Activated CD4-positive, alpha-beta memory T cell treated with anti-CD3 and anti-CD28 coated beads for 36 hours (primary cell): ENCODE results near the gene SLC44A1. TPM values are rescaled to one million over a fixed set of nuclear protein-coding genes. Genes with fewer than 3 reads are reported as not detected.

ENCODE experiments used
- CTCF ChIA-PET: fragments of 350-600 bp; sonication (Branson Sonifier 250); formaldehyde crosslinking; loops from one replicate; lab custom pipeline; 2021; ENCODE audit warnings: antibody characterized with exemption, inconsistent platforms; lab: Charles Lee
- POLR2A ChIA-PET: fragments of 350-600 bp; sonication (Branson Sonifier 250); formaldehyde crosslinking; loops from one replicate; lab custom pipeline; 2021; ENCODE audit warnings: antibody characterized with exemption; lab: Charles Lee
- DNase-seq: peaks from one replicate; pipeline ENCODE4 v3.0.0-alpha.2; 2020
- H3K27ac Mint-ChIP-seq: one replicate; pipeline ENCODE4 v1.8.0; 2021; ENCODE audit warnings: mixed read lengths
- H3K27me3 Mint-ChIP-seq: one replicate; pipeline ENCODE4 v1.8.0; 2021; ENCODE audit warnings: mixed read lengths
- H3K36me3 Mint-ChIP-seq: one replicate; pipeline ENCODE4 v1.8.0; 2021; ENCODE audit warnings: mixed read lengths
- H3K4me1 Mint-ChIP-seq: one replicate; pipeline ENCODE4 v1.8.0; 2021; ENCODE audit warnings: low read depth, mixed read lengths
- H3K4me3 Mint-ChIP-seq: one replicate; pipeline ENCODE4 v1.8.0; 2021; ENCODE audit warnings: mild to moderate bottlenecking, mixed read lengths
- H3K9me3 Mint-ChIP-seq: one replicate; pipeline ENCODE4 v1.8.0; 2021; ENCODE audit warnings: mixed read lengths
- intact Hi-C: fragments of 100-400 bp; cut with micrococcal nuclease; formaldehyde crosslinking; loops from one replicate; pipeline ENCODE4 v1.15.1; 2023
- total RNA-seq, 2 experiments: library from RNA; stranded (reverse); gene quantifications; one replicate each; pipeline ENCODE4 v1.2.3, GENCODE V29; 2021

SLC44A1 gene
- total RNA-seq, 2 experiments from 2014 or later = 11.8 to 12.2 TPM

- CTCF ChIA-PET = no interaction called here
- peaks cover 20% of the 10 kb centered on the region for H3K4me1 Mint-ChIP-seq
- H3K36me3 Mint-ChIP-seq = peaks cover 8% of the 10 kb centered on the region
- no peaks in the 10 kb centered on the region for H3K27me3 Mint-ChIP-seq
- intact Hi-C loops = no loop called here
- no peak overlapping the region for H3K4me3 Mint-ChIP-seq
- H3K27ac Mint-ChIP-seq = no peak overlapping the region
- no peaks in the 10 kb centered on the region for H3K9me3 Mint-ChIP-seq
- no peak for DNase-seq
- POLR2A ChIA-PET = no interaction called here
These were observed 50.7 kb downstream of the SLC44A1 start for GRCh38 chr9:105295201-105295550.

DNA sequence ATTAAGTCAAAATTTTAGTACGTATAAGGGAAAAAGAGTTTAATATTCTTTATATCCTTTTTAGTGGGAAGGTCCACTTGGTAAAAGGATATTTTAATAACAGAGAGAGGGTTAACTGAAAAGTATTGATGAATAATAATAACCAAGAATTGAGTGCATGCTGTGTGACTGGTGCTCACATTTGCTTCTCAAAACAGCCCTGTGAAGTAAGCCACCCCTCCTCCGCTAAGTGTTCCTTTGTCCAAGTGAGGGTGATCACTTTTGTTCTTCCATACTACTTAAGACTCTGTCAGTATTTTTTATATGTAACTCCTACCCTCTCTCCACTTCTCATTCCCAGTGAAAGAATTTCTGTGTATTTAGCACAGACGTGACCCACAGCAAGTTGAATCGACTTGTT lies 51.5 kb downstream of the SLC44A1 start:
- no peak for DNase-seq

GRCh38 chr9:105296445-105296844 lies 52.0 kb downstream of the SLC44A1 start:
- ChIA-PET POLR2A (no interaction called here), CTCF (no interaction called here)
- Mint-ChIP-seq H3K4me1 (peaks cover 20% of the 10 kb centered on the region), H3K4me3 (no peak overlapping the region), H3K27me3 (no peaks in the 10 kb centered on the region), H3K36me3 (peaks cover 12% of the 10 kb centered on the region), H3K9me3 (no peaks in the 10 kb centered on the region), H3K27ac (no peak overlapping the region)
- no peak for DNase-seq
- intact Hi-C loops = no loop called here

More for the DNA sequence above, 51.5 kb downstream of the SLC44A1 start:
- intact Hi-C loops = no loop called here
- Mint-ChIP-seq H3K27me3 (no peaks in the 10 kb centered on the region), H3K27ac (no peak overlapping the region), H3K4me1 (peaks cover 20% of the 10 kb centered on the region), H3K36me3 (peaks cover 12% of the 10 kb centered on the region), H3K4me3 (no peak overlapping the region), H3K9me3 (no peaks in the 10 kb centered on the region)
- ChIA-PET CTCF (no interaction called here), POLR2A (no interaction called here)

- Mint-ChIP-seq H3K4me3 (no peak overlapping the region), H3K27ac (no peak overlapping the region), H3K4me1 (peaks cover 20% of the 10 kb centered on the region), H3K9me3 (no peaks in the 10 kb centered on the region), H3K27me3 (no peaks in the 10 kb centered on the region), H3K36me3 (peaks cover 12% of the 10 kb centered on the region)
- DNase-seq = no peak
- ChIA-PET CTCF (no interaction called here), POLR2A (no interaction called here)
- intact Hi-C loops = no loop called here
These were observed 52.4 kb downstream of the SLC44A1 start for GRCh38 chr9:105296877-105297287.

- Mint-ChIP-seq H3K9me3 (no peaks in the 10 kb centered on the region), H3K4me3 (no peak overlapping the region), H3K27ac (no peak overlapping the region), H3K36me3 (peaks cover 12% of the 10 kb centered on the region), H3K4me1 (peaks cover 20% of the 10 kb centered on the region), H3K27me3 (no peaks in the 10 kb centered on the region)
- no peak for DNase-seq
- ChIA-PET CTCF (no interaction called here), POLR2A (no interaction called here)
- intact Hi-C loops = no loop called here
These were observed 53.1 kb downstream of the SLC44A1 start for GRCh38 chr9:105297442-105298075.

GRCh38 chr9:105299190-105299854 lies 54.9 kb downstream of the SLC44A1 start:
- Mint-ChIP-seq H3K27ac (no peak overlapping the region), H3K36me3 (peaks cover 16% of the 10 kb centered on the region), H3K4me1 (peaks cover 19% of the 10 kb centered on the region), H3K9me3 (no peaks in the 10 kb centered on the region), H3K4me3 (no peak overlapping the region), H3K27me3 (no peaks in the 10 kb centered on the region)
- intact Hi-C loops = no loop called here
- POLR2A ChIA-PET = no interaction called here
- CTCF ChIA-PET = no interaction called here
- DNase-seq = peak; percentile 33

- ChIA-PET POLR2A (no interaction called here), CTCF (no interaction called here)
- Mint-ChIP-seq H3K27ac (no peak overlapping the region), H3K4me3 (no peak overlapping the region), H3K4me1 (peaks cover 7% of the 10 kb centered on the region), H3K36me3 (peaks cover 16% of the 10 kb centered on the region), H3K9me3 (no peaks in the 10 kb centered on the region), H3K27me3 (no peaks in the 10 kb centered on the region)
- intact Hi-C loops = no loop called here
- DNase-seq = no peak
These were observed 58.3 kb downstream of the SLC44A1 start for GRCh38 chr9:105302728-105303127.

DNA sequence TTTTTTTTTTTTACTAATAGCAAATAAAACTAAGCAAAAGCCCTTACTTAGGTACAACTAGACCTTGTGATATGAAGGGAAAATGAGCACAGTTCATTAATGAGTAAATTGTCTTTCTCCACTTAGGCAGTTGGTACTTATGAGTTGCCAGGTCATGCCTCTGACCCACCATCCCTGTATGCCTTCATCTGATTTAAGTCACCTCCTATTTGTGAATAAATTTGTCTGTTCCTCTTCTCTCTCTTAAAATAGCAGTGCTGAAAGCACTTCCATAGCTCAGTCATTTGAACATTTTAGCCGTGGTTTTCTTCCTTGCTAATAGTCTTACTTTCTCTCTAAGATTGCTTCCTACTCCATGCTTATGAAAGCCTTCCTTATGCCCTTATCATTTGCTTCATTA lies 61.4 kb downstream of the SLC44A1 start:
- intact Hi-C loops = no loop called here
- no peak for DNase-seq
- Mint-ChIP-seq H3K4me3 (no peak overlapping the region), H3K36me3 (peaks cover 6% of the 10 kb centered on the region), H3K27me3 (no peaks in the 10 kb centered on the region), H3K9me3 (no peaks in the 10 kb centered on the region), H3K4me1 (peaks cover 2% of the 10 kb centered on the region), H3K27ac (no peak overlapping the region)
- CTCF ChIA-PET = no interaction called here
- POLR2A ChIA-PET = no interaction called here

GRCh38 chr9:105306351-105307140 lies 62.1 kb downstream of the SLC44A1 start:
- peaks cover 6% of the 10 kb centered on the region for H3K36me3 Mint-ChIP-seq
- CTCF ChIA-PET = no interaction called here
- H3K9me3 Mint-ChIP-seq = no peaks in the 10 kb centered on the region
- no peak for DNase-seq
- peaks cover 2% of the 10 kb centered on the region for H3K4me1 Mint-ChIP-seq
- H3K27ac Mint-ChIP-seq = no peak overlapping the region
- POLR2A ChIA-PET = no interaction called here
- H3K4me3 Mint-ChIP-seq = no peak overlapping the region
- intact Hi-C loops = no loop called here
- H3K27me3 Mint-ChIP-seq = no peaks in the 10 kb centered on the region

GRCh38 chr9:105307591-105308130 lies 63.2 kb downstream of the SLC44A1 start:
- H3K27me3 Mint-ChIP-seq = no peaks in the 10 kb centered on the region

DNA sequence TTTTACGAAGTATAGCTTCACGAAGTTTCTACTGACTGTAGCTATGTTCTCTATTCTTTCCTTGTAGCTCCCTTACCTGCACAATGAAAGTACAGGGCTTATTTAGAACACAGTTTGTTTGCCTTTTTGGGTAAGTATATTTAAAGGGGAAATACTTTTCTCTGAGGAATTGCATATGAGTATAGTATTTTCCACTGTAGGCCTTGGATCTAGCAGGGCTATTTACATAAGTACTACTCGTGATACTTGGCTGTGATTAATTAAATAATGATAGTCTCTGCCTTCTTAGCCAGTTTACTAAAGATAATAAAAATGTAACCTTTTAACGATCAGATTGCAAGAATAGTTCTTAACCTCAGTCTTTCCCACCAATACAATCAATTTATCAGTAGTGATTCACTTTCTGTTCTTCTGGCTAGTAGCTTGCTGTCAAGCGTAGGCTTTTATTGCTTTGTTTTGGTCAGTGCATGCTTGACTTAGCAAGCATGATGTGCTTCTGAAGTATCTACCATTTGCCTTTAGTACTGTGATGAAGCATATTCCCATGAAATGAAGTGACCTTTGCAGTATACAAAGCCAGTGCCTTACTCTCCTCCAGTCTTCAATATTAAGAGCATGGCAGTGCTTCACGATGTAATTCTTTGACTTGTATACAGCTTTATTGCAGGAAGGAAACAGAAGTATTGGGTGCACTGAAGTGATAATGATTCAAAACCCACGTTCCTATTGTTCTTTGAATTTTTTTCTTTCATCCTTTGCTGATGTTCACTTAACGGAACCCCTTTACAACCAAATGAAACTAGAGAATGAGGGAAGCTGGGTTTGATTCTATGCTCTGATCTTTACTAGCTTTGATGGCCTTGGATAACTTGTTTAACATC lies 64.2 kb downstream of the SLC44A1 start:
- Mint-ChIP-seq H3K4me3 (no peak overlapping the region), H3K36me3 (peaks cover 2% of the 10 kb centered on the region), H3K4me1 (peaks cover 2% of the 10 kb centered on the region), H3K27ac (no peak overlapping the region), H3K27me3 (no peaks in the 10 kb centered on the region), H3K9me3 (no peaks in the 10 kb centered on the region)
- no peak for DNase-seq
- CTCF ChIA-PET = interaction anchor here (0.6 kb wide), 1 partner anchor 96 kb away, joined by 3 read pairs; no protein-coding TSS in a partner anchor
- POLR2A ChIA-PET = no interaction called here
- intact Hi-C loops = no loop called here

More at GRCh38 chr9:105307591-105308130, 63.2 kb downstream of the SLC44A1 start:
- Mint-ChIP-seq H3K4me1 (peaks cover 2% of the 10 kb centered on the region), H3K9me3 (no peaks in the 10 kb centered on the region), H3K27ac (no peak overlapping the region), H3K36me3 (peaks cover 6% of the 10 kb centered on the region), H3K4me3 (no peak overlapping the region)
- DNase-seq = no peak
- ChIA-PET CTCF (interaction anchor here (0.6 kb wide), 1 partner anchor 97 kb away, joined by 3 read pairs; no protein-coding TSS in a partner anchor), POLR2A (no interaction called here)
- intact Hi-C loops = no loop called here
